SHP77 (cell line): ENCODE results near the gene GIPC2.
"Not testable (repeated sequence)": the region's sequence is repeated elsewhere in the genome, so short reads cannot be mapped to it uniquely, and the experiment has no call there.

Experiments
- DNase-seq, 2 experiments: peaks; one replicate each; lab custom pipeline; 2025; lab: John Stamatoyannopoulos, UW

Gene GIPC2

DNA sequence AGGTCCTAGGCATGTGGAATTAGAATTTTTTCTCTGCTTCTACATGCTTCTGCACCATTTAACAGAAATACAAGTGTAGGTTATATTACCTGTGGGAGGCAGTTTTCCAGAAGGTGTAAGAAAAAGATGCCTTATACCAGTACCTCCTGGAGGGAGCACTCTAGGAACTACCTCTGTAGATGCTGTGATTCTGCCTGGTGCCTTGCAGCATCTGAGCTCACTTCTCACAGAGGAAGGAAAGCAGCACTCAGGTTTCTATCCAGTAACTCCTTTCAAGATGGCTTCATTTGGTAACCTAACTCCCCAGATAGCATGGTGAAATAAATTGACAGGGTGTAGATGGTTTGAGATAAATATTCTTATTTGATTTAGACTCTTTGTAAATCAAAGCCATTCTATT, 50.3 kb downstream of the GIPC2 start:
- DNase-seq = no peak

DNA sequence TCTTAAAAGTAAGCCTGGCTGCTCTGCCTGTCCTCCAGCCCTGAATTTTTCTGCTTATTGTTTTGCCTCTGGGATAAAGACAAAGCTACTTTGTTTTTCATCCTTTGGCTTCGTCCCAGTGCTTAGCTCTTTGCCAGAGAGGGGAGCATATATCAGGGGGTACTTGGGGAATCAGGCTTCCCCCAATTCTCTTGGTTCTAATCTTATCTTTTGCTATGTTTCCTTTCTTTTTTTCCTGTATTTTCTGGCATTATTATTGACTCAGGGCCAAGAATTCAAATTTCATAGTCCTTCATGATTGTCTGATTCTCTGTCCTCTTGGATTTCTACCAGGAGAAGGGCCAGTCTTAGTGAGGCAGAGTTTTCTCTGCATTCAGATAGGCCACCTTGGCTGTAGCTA, 51.2 kb downstream of the GIPC2 start:
- DNase-seq = no peak

DNA sequence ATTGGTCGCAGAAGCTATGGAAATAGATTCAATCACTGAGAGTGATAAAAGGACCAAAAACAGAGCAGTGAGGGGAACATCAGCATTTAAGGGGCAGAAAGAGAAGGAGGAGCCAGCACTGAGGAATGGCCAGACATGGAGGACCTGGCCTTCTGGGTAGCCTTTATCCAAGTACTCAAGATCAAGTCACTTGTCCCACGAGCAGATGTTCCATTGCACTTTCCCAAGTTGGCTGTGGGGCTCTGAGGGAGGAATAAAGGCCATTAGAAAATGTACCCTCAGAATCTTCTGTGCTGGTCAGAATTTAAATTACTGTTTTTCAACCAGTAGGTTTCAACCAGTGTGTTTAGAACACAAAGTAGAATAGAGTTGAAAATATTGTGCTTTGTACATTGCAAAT, 55.3 kb downstream of the GIPC2 start:
- DNase-seq = no peak

DNA sequence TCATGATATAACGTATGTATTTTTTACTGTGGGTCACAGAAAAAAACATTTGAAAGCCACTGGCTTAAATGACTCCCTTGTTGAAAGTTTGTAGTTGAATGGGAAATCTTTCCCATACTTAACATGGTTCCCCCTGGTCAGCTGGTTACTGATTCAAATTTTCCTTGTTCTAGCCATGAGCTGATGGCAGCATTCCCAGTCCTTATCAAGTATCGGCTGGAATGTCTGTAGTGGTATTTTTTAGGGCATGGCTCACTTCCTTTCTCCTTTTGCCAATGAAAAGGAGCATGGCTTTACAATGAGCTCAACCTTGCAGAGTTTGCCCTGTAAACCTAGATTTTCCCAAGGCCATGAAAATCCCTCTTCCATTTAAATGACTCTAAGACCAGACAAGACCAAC, 55.7 kb downstream of the GIPC2 start:
- DNase-seq = no peak

DNA sequence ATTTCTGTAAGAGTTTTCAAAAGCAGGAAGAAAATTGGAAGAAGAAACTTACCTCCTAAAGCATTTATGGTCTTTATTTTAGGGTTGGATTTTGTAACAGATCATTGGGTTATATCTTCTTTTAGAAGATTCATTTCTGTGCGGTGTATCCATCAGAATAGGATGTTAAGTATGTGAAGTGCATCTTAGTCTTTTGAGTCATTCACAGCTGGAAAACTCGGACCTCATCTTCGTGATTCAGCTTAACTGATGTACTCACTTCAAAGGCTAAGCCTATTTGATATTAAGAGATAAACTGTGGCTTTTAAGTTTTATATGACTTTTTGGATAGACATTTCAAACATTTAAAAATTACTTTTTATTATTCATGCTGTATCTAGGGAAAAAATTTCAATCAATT, 56.3 kb downstream of the GIPC2 start:
- no peak for DNase-seq

DNA sequence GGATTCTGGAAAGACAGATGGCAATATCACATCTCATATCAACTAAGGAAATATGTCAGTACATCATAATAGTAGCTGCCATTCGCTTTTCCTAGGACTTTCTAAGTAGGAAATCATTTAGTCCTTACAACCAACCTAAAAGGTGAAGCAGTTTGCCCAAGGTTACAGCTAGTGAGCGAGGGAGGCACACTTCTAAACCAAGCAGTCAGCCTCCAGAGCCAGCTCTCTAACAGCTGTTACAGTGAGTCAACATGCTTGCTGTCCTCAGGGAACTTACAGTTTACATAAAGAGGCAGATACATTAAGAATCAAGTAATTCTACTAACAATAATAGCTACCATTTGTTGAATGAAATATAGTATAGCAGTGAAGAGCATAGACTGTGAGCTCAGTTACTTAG, 57.1 kb downstream of the GIPC2 start:
- DNase-seq = no peak

DNA sequence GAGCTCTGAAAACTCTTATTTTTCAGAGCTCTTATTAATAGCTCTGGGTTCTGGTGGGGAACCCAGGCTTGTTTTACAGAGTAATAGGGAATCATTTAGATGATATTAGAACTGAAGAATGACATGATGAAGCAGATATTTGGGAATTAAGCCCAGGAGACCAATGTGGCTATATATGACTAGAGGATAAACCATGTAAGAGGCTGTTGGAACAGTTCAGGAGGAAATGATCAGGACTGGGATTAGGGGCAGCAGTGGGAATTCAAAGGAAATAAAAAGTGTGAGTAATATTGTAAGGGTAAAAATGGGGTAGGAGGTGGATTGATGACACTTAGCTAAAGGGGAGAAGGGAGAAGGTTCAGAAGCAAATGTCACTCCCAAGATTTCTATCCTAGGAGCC, 58.6 kb downstream of the GIPC2 start:
- no peak for DNase-seq

DNA sequence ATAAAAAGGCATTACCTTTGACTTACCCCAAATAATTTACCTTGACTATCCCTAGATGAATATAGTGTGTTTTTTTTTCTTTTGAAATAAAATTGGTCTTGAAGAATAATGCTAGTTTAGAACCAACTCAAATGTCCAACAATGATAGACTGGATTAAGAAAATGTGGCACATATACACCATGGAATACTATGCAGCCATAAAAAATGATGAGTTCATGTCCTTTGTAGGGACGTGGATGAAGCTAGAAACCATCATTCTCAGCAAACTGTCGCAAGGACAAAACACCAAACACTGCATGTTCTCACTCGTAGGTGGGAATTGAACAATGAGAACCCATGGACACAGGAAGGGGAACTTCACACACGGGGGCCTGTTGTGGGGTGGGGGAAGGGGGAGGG, 63.9 kb downstream of the GIPC2 start:
- DNase-seq = not testable (repeated sequence)

DNA sequence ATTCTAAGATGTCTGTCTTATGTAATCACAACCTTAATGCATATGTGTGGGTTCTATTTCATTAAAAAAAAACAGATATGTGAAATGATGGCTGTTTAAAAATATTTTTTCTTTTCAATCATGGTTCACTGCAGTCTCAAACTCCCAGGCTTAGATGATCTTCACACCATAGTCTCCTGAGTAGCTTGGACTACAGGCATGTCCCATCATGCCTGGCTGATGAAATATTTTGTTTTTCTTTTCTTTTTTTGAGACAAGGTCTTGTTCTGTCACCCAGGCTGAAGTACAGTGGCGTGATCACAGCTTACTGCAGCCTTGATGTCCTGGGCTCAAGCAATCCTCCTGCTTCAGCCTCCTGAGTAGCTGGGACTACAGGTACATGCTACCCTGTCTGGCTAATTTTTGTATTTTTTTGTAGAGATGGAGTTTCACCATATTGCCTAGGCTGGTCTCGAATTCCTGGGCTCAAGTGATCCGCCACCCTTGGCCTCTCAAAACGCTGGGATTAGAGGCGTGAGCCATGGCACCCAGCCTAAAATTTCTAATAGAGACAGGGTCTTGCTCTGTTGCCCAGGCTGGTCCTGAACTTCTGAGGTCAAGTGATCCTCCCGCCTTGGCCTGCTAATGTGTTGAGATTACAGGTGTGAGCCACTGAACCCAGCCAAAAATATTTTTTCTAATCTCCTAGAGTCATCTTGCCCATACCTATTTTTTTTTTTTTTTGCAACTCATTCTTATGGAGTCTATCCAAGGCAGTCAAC, 67.6 kb downstream of the GIPC2 start:
- no peak for DNase-seq

DNA sequence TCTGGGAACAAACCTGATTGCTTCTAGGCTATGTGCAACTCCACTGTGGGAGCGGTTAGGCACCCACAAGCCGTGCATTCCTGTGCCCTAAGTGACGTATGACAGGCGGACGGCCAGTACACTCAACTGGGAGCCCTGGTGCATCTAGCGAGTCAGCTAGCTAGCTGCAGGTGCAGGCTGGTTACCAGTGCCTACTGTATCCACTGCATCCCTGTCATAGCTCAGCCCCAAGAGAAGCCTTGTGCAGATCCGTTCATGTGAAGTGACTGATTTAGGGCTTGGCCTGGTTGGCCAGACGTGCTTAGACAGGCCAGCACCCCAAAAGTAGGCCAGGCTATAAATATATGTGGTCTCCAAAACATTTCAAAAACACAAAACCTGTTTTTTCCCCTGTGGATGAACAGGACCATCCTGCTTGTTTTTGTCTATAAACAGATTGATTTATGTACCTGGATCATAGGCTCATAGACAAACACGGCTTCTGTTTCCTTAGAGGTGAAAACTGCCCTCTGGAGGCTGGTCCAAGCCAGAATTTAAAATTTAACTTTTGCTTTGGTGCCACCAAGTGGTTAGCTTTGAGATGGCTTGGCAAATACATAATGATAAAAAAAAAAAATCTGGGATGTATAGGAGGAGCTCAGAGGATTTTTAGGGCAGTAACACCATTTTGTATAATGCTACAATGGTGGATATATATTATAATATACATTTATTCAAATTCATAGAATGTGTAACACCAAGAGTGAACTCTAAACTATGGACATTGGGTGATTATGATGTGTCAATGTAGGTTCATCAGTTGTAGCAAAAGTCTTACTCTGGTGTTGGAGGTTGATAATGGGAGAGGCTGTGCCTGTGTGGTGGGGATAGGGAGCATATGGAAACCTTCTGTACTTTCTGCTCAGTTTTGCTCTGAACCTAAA, 68.5 kb downstream of the GIPC2 start:
- DNase-seq = peak; percentile 67 to 79

DNA sequence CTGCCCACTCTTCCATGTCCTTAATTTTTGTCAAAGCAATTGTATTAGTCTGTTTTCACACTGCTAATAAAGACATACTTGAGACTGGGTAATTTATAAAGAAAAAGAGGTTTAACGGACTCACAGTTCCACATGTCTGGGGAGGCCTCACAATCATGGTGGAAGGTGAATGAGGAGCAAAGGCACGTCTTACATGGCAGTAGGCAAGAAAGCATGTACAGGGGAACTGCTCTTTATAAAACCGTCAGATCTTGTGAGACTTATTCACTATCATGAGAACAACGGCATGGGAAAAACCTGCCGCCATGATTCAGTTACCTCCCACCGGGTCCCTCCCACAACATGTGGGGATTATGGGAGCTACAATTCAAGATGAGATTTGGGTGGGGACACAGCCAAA, 74.7 kb downstream of the GIPC2 start:
- not testable (repeated sequence) for DNase-seq

DNA sequence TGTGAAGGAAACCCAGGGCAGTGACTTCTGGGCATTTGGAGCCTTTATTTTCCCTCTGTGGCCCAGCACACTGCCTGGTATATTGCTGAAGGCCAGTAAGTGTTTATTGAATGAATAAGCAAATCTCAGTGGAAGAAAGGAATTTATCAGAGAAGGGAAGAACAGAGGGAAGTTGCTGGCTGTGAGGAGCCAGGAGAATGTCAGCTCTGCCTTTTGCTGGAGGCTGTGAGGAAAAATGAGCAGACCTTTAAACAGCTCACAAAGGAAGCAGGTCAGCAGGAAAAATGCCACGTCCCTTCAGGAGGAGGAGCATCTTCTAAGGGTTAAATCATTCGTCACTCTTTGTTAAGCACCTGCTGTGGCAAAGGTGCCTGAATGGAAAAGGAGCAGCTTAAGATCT, 75.9 kb downstream of the GIPC2 start:
- DNase-seq = no peak

DNA sequence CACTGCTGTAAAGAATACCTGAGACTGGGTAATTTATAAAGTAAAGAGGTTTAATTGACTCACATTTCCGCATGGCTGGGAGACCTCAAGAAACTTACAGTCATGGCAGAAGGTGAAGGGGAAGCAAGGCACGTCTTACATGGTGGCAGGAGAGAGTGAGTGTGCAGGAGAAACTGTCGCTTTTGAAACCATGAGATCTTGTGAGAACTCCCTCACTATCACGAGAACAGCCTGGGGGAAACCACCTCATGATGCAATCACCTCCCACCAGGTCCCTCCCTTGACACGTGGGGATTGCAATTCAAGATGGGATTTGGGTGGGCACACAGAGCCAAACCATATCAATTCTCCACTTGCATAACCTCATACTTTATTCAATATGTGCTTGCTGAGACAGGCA, 76.6 kb downstream of the GIPC2 start:
- DNase-seq = no peak

DNA sequence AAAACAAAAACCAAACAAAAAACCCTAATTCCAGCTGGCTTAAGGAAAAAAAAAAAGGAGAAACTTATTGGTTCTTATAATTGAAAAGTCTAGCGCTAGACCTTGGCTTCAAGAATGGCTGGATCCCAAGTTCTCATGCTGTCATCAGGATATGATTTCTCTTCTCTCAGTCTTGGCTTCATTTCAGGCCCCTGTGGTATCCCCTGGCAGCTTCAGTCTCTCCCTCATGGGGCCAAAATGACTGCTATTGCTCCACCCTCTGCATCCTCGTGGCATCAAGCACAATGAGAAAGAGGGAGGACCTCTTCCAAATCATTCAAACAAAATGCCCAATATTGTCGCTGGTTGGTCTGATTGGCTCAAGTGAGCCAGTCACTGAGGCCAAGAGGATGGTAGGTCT, 80.7 kb downstream of the GIPC2 start:
- no peak for DNase-seq

DNA sequence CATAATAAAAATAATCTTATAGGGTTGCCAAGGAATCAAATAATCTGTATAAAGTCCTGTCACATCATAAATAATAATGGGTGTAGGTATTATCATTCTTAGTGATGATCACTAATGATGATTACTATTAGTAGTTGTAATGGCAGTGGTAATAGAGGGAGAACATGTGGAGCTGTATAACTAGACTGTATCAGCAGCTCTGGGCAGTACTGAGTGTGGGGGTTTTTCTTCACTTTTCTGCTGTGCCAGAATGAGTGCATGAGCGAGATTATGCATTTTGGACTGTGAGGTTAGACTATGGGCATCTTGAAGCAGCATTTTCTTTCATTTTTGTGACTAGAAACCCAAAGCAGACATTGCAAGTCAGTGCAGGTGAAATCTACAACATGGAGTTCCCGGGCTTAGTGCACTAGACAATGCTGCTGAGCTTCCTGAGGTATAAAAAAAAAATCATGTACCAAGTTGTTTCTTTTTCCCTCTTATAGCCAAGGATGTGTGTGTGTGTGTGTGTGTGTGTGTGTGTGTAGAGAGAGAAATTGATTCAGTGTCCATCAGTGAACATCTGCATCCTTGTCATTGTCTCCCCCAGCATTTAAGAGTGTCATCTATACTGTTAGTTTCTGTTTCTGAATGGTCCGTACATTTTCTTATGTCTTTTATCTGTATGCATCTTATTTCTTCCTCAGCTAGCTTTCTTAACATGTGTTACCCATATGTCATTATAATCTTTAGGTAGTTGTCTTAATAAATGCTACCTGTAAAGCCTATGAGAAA, 86.6 kb downstream of the GIPC2 start:
- DNase-seq = no peak

DNA sequence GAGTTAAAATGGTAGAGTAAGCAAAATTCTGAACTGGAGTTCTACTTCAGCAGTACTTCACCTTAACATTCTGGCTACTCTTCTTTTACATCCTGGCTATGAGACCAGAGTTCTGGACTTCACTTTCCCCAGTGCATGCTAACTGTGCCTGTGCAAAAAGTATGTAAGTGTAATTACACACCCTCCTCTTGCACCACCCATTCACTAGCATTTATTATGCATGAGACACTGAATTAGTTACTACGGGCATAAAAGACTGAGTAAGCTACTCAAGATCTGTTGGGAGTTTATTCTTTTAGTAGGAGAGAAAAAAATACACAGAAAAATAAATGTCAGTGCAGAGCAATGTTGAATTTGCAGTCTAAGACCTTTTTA, 87.2 kb downstream of the GIPC2 start:
- DNase-seq = no peak

DNA sequence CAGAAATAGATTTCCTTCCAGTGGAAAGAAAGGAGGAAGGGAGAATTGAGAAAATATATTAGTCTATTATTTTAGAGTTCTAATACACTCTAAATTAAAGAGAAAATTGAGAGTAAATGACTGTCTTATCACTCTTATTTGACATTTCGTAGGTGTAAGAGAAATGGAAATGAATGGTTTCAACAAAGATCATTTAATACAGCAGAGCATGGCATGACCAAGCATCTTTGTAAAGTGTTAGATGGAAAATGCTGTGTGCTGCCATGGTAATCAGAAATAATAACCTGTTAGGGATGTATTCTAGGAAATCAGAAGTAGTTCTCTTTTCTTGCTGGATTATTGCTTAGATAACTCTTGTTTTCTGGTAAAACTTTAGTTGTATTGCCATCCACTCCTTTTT, 90.9 kb downstream of the GIPC2 start:
- DNase-seq = no peak

DNA sequence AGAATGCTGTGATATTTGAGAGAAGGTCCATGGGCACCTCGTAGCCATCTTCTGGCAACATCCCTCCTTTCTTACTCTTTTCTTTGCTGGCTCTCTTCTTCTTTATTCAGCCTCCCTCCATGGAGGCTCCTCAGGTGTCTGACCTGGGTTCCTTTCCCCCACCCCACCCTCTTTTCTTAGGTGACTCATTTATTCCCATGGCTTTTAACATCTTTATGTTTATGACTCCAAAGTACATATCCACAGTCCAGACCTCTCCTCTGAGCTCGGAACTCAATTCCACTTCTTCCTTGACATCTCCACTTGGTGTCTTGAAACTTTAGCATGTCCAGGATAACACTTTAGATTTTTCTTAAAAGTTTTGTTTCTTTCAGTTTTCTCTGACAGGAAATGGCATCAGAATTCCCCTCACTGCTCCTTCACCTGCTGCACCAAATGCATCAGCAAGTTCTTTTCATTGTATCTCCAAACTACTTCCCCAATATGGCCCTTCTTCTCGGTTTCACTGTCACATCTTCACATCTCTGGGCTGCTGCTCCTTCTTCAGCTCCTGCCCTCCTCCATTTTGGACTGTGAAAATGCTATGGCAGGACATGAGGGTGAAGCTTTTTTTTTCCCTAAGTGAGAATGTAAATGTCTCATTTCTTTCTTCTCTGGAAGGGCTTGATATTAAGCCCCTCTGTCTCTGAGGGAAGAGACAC, 95.9 kb downstream of the GIPC2 start:
- DNase-seq = no peak

DNA sequence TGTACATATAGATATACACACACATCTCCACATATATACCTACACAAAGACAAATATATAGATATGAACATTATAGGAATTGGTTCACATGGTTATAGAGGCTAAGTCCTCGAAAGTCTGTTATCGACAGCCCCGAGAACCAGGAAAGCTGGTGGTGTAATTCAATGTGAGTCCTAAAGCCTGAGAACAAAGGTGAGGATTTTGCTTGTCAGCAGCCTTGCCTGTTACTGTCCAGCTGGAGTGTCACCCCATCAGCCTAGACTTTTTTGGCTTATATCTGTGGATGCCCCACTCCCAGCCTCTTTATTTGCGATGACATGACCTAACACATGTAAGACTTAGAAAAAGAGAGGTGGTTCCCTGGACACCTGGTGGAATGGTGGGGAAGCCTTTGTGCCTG, 97.0 kb downstream of the GIPC2 start:
- DNase-seq = no peak

DNA sequence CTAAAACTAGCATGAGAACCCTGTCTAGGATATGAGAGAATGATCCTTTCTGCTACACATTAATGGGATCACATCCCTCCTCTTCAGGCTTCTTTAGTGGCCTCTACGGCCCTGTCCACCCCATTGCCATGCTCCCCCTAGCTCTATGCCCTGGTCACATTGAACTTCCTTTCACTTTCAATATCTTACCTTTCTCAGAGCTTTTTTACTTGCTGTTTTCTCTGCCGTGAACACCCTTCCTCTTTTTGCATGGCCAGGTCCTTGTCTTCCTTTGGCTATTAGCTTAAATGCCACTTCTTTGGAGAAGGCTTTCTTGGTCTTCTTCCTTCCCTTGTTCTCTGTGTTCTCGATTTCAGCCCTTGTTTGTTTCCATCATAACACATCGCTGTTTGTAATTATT, 97.4 kb downstream of the GIPC2 start:
- no peak for DNase-seq

DNA sequence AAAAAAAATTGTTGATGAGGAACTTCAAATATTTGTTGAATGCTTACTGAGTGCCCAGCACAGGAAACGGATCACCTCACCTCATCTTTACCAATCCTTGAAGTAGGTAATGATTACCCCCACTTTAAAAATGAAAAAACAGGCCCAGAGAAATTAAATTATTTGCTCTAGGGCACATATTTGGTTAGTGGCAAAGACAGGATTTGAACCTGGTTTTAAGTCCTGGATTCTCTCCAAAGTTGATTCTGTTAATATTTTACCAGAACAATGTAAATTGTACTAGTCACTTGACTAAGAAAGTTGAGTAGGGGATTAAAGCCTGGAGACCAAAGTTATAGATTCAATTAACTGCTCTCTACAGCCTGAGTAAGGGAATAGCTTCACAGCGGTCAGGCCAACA, 97.9 kb downstream of the GIPC2 start:
- no peak for DNase-seq

DNA sequence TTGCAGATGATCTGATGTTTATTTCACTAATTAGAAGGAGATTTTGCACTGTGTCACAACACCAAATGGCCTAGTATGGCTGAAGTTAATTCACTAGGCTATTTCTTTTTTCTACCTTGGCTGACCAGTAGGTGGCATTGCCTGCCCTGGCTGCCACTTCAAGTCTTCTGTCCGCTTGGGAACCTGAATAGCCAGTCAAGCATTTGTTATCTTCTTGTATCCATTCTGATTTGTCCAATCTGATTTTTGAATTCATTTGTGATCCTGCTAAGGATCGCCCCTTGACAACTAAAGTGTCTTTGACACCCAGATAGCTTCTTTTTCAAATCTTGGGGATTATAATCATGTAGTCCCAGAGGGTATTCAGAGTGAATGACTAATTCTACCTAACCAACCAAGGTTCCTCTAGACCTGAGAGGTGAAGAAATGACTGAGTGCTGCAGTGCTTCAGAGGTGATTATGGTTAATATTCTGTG, 99.4 kb downstream of the GIPC2 start:
- peak; percentile 29 to 35 for DNase-seq
